OCI-LY1 (cell line): ENCODE measurements around the gene BCAS2.

Source experiments
- H2AFZ ChIP-seq: fragments of 200-600 bp; sonication (generic), shearing (Covaris generic); 2 replicates; pipeline ENCODE4 v1.6.0; 2014; ENCODE audit warnings: antibody characterized with exemption, mild to moderate bottlenecking, low read length
- H3F3A ChIP-seq: fragments of 200-600 bp; sonication (generic), shearing (Covaris generic); 2 replicates; pipeline ENCODE4 v1.6.0; 2014; ENCODE audit warnings: mild to moderate bottlenecking, antibody characterized with exemption, low read length, moderate library complexity; ENCODE audit not compliant: insufficient read depth
- H3K27ac ChIP-seq: fragments of 200-600 bp; sonication (generic); 2 replicates; pipeline ENCODE4 v1.5.1; 2014; ENCODE audit warnings: low read length, mixed run types, mild to moderate bottlenecking, low read depth; ENCODE audit not compliant: poor library complexity, severe bottlenecking
- H3K27me3 ChIP-seq: fragments of 200-600 bp; sonication (generic); 2 replicates; pipeline ENCODE4 v1.6.0; 2014; ENCODE audit warnings: antibody characterized with exemption, mild to moderate bottlenecking, low read length, moderate library complexity; ENCODE audit not compliant: insufficient read depth
- H3K36me3 ChIP-seq: fragments of 200-600 bp; sonication (generic); 2 replicates; pipeline ENCODE4 v1.6.1; 2014; ENCODE audit warnings: mild to moderate bottlenecking, antibody characterized with exemption, low read length, moderate library complexity, mixed read lengths; ENCODE audit not compliant: insufficient read depth
- H3K4me1 ChIP-seq: fragments of 200-600 bp; sonication (generic); 2 replicates; pipeline ENCODE4 v1.5.1; 2014; ENCODE audit warnings: mild to moderate bottlenecking, low read length, moderate library complexity; ENCODE audit not compliant: insufficient read depth, severe bottlenecking
- H3K4me2 ChIP-seq: fragments of 200-600 bp; sonication (generic), shearing (Covaris generic); 2 replicates; pipeline ENCODE4 v1.6.1; 2014; ENCODE audit warnings: low read length
- H3K4me3 ChIP-seq: fragments of 200-600 bp; sonication (generic); 2 replicates; pipeline ENCODE4 v1.5.1; 2014; ENCODE audit warnings: low read length, low read depth, mild to moderate bottlenecking, mixed read lengths; ENCODE audit not compliant: poor library complexity, severe bottlenecking
- H3K79me2 ChIP-seq: fragments of 200-600 bp; shearing (Covaris generic); 2 replicates; pipeline ENCODE4 v1.6.1; 2016; ENCODE audit warnings: mixed run types, low read length, mixed read lengths; ENCODE audit not compliant: insufficient read depth
- H3K9ac ChIP-seq: fragments of 200-600 bp; sonication (generic), shearing (Covaris generic); 2 replicates; pipeline ENCODE4 v1.6.1; 2014; ENCODE audit warnings: mild to moderate bottlenecking, low read length, mixed read lengths
- H3K9me2 ChIP-seq: fragments of 200-600 bp; sonication (generic), shearing (Covaris generic); 2 replicates; pipeline ENCODE4 v1.6.1; 2014; ENCODE audit warnings: low read depth, mild to moderate bottlenecking, low read length, mixed read lengths
- H3K9me3 ChIP-seq: fragments of 200-600 bp; shearing (Covaris generic); 2 replicates; pipeline ENCODE4 v1.6.1; 2014; ENCODE audit warnings: low read length, mixed read lengths
- H4K20me1 ChIP-seq: fragments of 200-600 bp; sonication (generic), shearing (Covaris generic); 2 replicates; pipeline ENCODE4 v1.6.0; 2016; ENCODE audit warnings: mild to moderate bottlenecking, low read length; ENCODE audit not compliant: insufficient read depth
- EZH2 ChIP-seq: fragments of 200-600 bp; sonication (generic), shearing (Covaris generic); IDR thresholded peaks from 2 replicates; pipeline ENCODE4 v1.8.0; 2017; ENCODE audit warnings: borderline replicate concordance, mixed run types, mild to moderate bottlenecking, antibody characterized with exemption, low read length, moderate library complexity, mixed read lengths
- TF ChIP-seq, protein P1 (sequence below): fragments of 200-600 bp; sonication (generic), shearing (Covaris generic); IDR thresholded peaks from 2 replicates; pipeline ENCODE4 v1.5.1; 2017; ENCODE audit warnings: mild to moderate bottlenecking, antibody characterized with exemption, low read length, moderate library complexity, mixed read lengths

BCAS2 gene

DNA sequence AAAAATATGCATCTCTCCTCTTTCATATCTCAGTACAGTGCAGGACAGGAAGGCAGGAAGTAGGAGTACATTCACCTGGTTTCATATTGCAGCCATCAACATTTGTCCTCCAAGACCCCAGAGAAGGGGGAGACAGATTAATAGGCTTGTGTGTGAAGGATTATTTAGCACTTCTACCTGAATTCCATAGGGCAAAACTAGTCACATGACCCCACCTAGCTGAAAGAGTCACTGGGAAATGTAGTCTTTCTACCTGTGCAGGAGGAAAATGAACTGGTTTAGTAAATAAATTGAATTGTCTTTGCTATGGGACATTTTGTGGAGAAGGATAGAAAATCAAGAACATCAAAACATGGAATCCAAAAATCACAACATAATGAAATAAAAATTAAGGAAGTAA, 56.5 kb downstream of the BCAS2 start:
- no peaks in the 10 kb centered on the region for H3K9me3 ChIP-seq
- H3K9me2 ChIP-seq = no peaks in the 10 kb centered on the region
- H3K36me3 ChIP-seq = no peaks in the 10 kb centered on the region
- H3K4me1 ChIP-seq = no peaks in the 10 kb centered on the region
- H3K27me3 ChIP-seq = no peaks in the 10 kb centered on the region
- H4K20me1 ChIP-seq = no peaks in the 10 kb centered on the region
- H3K27ac ChIP-seq = no peak overlapping the region
- H3K4me2 ChIP-seq = no peak overlapping the region
- H2AFZ ChIP-seq = no peak overlapping the region
- no peak overlapping the region for H3K9ac ChIP-seq
- no peaks in the 10 kb centered on the region for H3K79me2 ChIP-seq
- H3F3A ChIP-seq = no peaks in the 10 kb centered on the region
- no peak overlapping the region for H3K4me3 ChIP-seq
- TF ChIP-seq EZH2 = no peak
- TF ChIP-seq, protein P1, sequence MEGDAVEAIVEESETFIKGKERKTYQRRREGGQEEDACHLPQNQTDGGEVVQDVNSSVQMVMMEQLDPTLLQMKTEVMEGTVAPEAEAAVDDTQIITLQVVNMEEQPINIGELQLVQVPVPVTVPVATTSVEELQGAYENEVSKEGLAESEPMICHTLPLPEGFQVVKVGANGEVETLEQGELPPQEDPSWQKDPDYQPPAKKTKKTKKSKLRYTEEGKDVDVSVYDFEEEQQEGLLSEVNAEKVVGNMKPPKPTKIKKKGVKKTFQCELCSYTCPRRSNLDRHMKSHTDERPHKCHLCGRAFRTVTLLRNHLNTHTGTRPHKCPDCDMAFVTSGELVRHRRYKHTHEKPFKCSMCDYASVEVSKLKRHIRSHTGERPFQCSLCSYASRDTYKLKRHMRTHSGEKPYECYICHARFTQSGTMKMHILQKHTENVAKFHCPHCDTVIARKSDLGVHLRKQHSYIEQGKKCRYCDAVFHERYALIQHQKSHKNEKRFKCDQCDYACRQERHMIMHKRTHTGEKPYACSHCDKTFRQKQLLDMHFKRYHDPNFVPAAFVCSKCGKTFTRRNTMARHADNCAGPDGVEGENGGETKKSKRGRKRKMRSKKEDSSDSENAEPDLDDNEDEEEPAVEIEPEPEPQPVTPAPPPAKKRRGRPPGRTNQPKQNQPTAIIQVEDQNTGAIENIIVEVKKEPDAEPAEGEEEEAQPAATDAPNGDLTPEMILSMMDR = no peak

DNA sequence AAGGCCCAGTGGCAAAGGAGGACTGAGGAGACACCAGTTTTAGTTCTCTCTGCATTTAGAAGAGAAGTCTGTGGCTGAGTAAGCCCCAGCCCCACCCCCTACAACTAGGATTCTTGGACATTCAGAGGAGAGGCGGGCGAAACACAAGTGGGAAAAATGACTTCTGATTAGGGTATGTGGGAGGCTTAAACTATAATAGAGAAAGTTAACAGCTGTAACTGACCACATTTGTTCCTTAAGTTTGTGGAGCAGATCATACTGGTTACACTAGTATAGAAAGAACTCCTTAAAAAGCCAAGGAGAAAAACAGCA, 59.2 kb downstream of the BCAS2 start:
- Histone ChIP-seq H3F3A (no peaks in the 10 kb centered on the region), H3K9me3 (no peaks in the 10 kb centered on the region), H3K4me3 (no peak overlapping the region), H4K20me1 (no peaks in the 10 kb centered on the region), H3K4me1 (no peaks in the 10 kb centered on the region), H3K4me2 (no peak overlapping the region), H3K27me3 (no peaks in the 10 kb centered on the region), H3K79me2 (no peaks in the 10 kb centered on the region), H3K9me2 (no peaks in the 10 kb centered on the region), H3K9ac (no peak overlapping the region), H3K27ac (no peak overlapping the region), H2AFZ (no peak overlapping the region), H3K36me3 (no peaks in the 10 kb centered on the region)
- TF ChIP-seq, protein P1 = no peak
- no peak for TF ChIP-seq EZH2

DNA sequence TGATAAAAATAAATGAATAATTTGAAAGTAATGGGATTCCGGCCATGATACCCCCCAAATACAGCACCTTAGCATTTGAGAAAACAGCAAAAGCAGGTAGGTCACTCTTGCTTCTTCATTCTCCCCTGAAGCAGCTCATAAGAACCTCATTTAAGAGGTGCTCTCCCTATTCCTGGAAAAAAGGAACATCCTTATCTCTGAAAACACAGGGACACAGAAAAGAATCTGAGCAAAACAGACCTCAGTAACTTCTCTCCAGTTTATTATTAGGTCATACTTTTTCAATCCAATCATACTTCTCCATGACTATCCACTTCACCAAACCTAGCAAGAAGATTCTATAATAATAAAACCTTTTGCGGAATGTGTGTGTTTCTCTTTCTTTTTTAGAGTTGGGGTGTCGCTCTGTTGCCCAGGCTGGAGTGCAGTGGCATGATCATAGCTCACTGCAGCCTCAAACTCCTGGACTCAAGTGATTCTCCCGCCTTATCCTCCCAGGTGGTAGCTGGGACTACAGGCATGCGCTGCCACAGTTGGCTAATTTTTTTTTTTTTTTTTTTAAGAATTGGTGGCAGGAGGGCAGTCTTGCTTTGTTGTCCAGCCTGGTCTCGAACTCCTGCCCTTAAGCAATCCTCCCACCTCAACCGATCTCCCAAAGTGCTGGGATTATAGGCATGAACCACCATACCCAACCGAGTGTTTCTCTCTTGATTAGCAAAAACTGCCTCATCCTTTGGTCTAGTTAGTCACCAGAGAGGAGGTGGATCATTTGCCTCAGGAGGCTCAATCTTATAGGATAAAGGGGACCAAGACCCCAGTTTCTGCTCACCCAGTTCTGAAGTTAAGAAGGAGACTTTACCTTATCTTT, 59.8 kb downstream of the BCAS2 start:
- H3K79me2 ChIP-seq = no peaks in the 10 kb centered on the region
- no peaks in the 10 kb centered on the region; the same call in 1 of the 2 replicates for H3K36me3 ChIP-seq
- no peaks in the 10 kb centered on the region for H3K27me3 ChIP-seq
- no peak overlapping the region for H3K27ac ChIP-seq
- no peaks in the 10 kb centered on the region for H3K9me2 ChIP-seq
- H3K9ac ChIP-seq = no peak overlapping the region
- H2AFZ ChIP-seq = no peak overlapping the region
- H3K4me2 ChIP-seq = no peak overlapping the region
- no peaks in the 10 kb centered on the region for H3F3A ChIP-seq
- TF ChIP-seq EZH2 = no peak
- TF ChIP-seq, protein P1 = no peak
- no peaks in the 10 kb centered on the region for H4K20me1 ChIP-seq
- H3K9me3 ChIP-seq = no peaks in the 10 kb centered on the region
- H3K4me1 ChIP-seq = no peaks in the 10 kb centered on the region
- H3K4me3 ChIP-seq = no peak overlapping the region
